Measurements from ENCODE around the gene RIMBP2. TPM values are rescaled to one million over a fixed set of nuclear protein-coding genes. Genes with fewer than 3 reads are reported as not detected.
A peak's percentile ranks its signal among the peaks of the same experiment; 100 is the strongest.

Gene RIMBP2
- polyA plus RNA-seq, 1 of the 3 experiments (the other 2 are of a cell fraction): 0.90 TPM

DNA sequence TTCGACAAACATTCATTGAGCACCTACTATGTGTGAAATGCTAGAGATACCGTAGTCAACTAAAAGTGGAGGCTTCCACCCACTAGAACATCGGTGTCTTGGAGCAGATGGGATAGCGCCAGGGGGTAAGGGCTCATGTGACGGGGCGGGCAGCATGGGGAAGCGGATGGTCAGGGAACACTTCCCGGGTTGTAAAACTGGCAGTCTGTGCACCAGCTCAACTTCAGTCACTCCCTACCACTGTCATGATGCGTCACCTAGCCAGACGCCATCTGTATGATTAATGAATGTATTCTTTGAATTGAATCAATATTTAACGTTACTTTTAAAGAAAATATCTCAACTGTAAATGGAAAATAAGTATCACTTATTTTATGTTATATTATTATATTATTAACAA is 284.9 kb downstream of the RIMBP2 start:
- 55% methylated on average over 10 of the region's 11 CpGs for WGBS (ENCODE audit: low lambda C conversion rate)

DNA sequence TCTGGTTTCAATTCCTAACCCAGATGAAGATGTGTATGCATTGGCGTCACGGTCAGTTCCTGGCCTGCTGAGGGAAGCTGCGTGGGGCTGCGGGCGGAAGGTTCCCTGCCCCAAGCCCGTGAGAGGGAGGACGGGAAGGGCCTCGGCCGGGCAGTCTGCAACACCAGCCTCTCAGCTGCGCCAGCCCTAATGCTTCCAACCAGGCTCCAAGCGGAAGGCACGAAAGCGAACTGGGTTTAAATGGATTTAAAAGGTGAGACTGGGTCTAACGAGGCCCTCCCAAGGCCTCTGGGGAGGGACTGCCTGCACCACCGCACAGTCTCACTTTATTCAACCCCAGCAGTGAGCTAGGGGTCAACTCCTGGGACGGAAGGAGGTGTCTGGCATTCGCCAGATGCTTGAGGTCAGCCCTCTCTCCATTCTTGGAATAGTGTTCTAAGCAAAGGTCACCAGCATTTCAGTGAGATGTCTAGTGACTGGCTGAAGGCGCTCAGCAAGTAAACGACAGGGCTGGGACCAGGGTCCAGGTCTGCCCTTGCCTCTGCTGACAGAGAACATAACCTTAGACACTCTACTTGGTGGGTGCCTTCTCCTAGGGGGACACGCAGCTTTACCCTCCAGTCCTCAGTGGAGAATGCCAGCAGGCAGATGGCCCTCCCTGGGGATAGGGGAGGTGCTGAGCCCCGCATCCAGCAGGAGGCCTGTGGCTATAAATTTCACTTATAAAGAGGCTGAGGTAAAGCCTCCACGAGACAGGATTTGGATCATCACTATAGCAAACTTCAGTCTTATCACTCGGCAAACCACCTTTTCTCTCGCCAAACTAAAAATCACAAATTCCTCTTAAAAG is 286.2 kb downstream of the RIMBP2 start:
- Histone ChIP-seq H3K27ac (ENCODE audit: low read depth in 2 of 2, low read length in 1 of 2) (peak overlapping the region in 1 of 2 experiments; percentile 22; a peak in 1 of 4 replicates), H3K9me2 (no peaks in the 10 kb centered on the region), H3K4me2 (no peak overlapping the region), H3K4me1 (ENCODE audit: control insufficient read depth in 1 of 2, insufficient read depth in 2 of 2, low read depth in 1 of 2, low read length in 1 of 2) (no peaks in the 10 kb centered on the region; a peak in 1 of 4 replicates), H3K79me2 (ENCODE audit: insufficient read depth) (no peaks in the 10 kb centered on the region), H3K27me3 (ENCODE audit: insufficient read depth) (no peaks in the 10 kb centered on the region), H3K9ac (no peak overlapping the region), H3K36me3 (replicated peaks in 1 of 2; ENCODE audit: control insufficient read depth in 1 of 2, insufficient read depth in 2 of 2, low read length in 1 of 2) (no peaks in the 10 kb centered on the region), H2AFZ (ENCODE audit: low read depth) (no peak overlapping the region), H3K9me3 (no peaks in the 10 kb centered on the region), H3K4me3 (ENCODE audit: low read depth in 2 of 2, low read length in 1 of 2) (no peak overlapping the region), H3F3A (replicated peaks; ENCODE audit: insufficient read depth) (no peaks in the 10 kb centered on the region), H4K20me1 (ENCODE audit: insufficient read depth) (no peaks in the 10 kb centered on the region)
- WGBS (ENCODE audit: low lambda C conversion rate): 59% methylated on average over 23 of the region's 24 CpGs
- no peak for DNase-seq
- no peak for TF ChIP-seq SIN3A (IDR thresholded peaks at IDR 0.05; ENCODE audit: borderline replicate concordance, low read depth, low read length)
- TF ChIP-seq, protein P1, sequence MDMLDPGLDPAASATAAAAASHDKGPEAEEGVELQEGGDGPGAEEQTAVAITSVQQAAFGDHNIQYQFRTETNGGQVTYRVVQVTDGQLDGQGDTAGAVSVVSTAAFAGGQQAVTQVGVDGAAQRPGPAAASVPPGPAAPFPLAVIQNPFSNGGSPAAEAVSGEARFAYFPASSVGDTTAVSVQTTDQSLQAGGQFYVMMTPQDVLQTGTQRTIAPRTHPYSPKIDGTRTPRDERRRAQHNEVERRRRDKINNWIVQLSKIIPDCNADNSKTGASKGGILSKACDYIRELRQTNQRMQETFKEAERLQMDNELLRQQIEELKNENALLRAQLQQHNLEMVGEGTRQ (IDR thresholded peaks at IDR 0.05; ENCODE audit: borderline replicate concordance, low read depth, low read length): no peak
- TF ChIP-seq RCOR1 (IDR thresholded peaks at IDR 0.05; ENCODE audit: low read length): no peak
- TF ChIP-seq RFX5 (IDR thresholded peaks at IDR 0.05; ENCODE audit: low read length): no peak
- TF ChIP-seq EP300 (IDR thresholded peaks at IDR 0.05; ENCODE audit: borderline replicate concordance in 1 of 2, low read depth in 1 of 2, low read length in 1 of 2): no peak
- TF ChIP-seq, protein P2, sequence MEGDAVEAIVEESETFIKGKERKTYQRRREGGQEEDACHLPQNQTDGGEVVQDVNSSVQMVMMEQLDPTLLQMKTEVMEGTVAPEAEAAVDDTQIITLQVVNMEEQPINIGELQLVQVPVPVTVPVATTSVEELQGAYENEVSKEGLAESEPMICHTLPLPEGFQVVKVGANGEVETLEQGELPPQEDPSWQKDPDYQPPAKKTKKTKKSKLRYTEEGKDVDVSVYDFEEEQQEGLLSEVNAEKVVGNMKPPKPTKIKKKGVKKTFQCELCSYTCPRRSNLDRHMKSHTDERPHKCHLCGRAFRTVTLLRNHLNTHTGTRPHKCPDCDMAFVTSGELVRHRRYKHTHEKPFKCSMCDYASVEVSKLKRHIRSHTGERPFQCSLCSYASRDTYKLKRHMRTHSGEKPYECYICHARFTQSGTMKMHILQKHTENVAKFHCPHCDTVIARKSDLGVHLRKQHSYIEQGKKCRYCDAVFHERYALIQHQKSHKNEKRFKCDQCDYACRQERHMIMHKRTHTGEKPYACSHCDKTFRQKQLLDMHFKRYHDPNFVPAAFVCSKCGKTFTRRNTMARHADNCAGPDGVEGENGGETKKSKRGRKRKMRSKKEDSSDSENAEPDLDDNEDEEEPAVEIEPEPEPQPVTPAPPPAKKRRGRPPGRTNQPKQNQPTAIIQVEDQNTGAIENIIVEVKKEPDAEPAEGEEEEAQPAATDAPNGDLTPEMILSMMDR (IDR thresholded peaks at IDR 0.05): no peak
- TF ChIP-seq NFIC (IDR thresholded peaks at IDR 0.05; ENCODE audit: borderline replicate concordance): no peak
- TF ChIP-seq SMC3 (IDR thresholded peaks at IDR 0.05; ENCODE audit: low read depth, low read length): no peak
- TF ChIP-seq GATA2 (CRISPR knock-in tag; IDR thresholded peaks at IDR 0.05): no peak
- TF ChIP-seq, protein P3, sequence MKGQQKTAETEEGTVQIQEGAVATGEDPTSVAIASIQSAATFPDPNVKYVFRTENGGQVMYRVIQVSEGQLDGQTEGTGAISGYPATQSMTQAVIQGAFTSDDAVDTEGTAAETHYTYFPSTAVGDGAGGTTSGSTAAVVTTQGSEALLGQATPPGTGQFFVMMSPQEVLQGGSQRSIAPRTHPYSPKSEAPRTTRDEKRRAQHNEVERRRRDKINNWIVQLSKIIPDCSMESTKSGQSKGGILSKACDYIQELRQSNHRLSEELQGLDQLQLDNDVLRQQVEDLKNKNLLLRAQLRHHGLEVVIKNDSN (IDR thresholded peaks at IDR 0.05; ENCODE audit: borderline replicate concordance, low read depth): no peak
- no peak for TF ChIP-seq FOXM1 (IDR thresholded peaks at IDR 0.05; ENCODE audit: low read depth)
- TF ChIP-seq MXI1 (IDR thresholded peaks at IDR 0.05; ENCODE audit: low read depth, low read length): no peak
- TF ChIP-seq MEF2A (IDR thresholded peaks at IDR 0.05; ENCODE audit: borderline replicate concordance, low read depth): no peak
- CTCF ChIA-PET: interaction anchor here (0.7 to 0.8 kb wide), 2 partner anchors 318 to 319 kb away, joined by 3 read pairs; no protein-coding TSS in a partner anchor
- POLR2A ChIA-PET: no interaction called here

More for the DNA sequence above, 284.9 kb downstream of the RIMBP2 start:
- Histone ChIP-seq H3K9me2 (no peaks in the 10 kb centered on the region), H3K36me3 (replicated peaks in 1 of 2; ENCODE audit: control insufficient read depth in 1 of 2, insufficient read depth in 2 of 2, low read length in 1 of 2) (no peaks in the 10 kb centered on the region), H3K4me3 (ENCODE audit: low read depth in 2 of 2, low read length in 1 of 2) (no peak overlapping the region), H3F3A (replicated peaks; ENCODE audit: insufficient read depth) (no peaks in the 10 kb centered on the region), H3K9ac (no peak overlapping the region), H4K20me1 (ENCODE audit: insufficient read depth) (no peaks in the 10 kb centered on the region), H2AFZ (ENCODE audit: low read depth) (no peak overlapping the region), H3K9me3 (no peaks in the 10 kb centered on the region), H3K4me2 (no peak overlapping the region), H3K27me3 (ENCODE audit: insufficient read depth) (no peaks in the 10 kb centered on the region), H3K4me1 (ENCODE audit: control insufficient read depth in 1 of 2, insufficient read depth in 2 of 2, low read depth in 1 of 2, low read length in 1 of 2) (no peaks in the 10 kb centered on the region; a peak in 1 of 4 replicates), H3K27ac (ENCODE audit: low read depth in 2 of 2, low read length in 1 of 2) (no peak overlapping the region), H3K79me2 (ENCODE audit: insufficient read depth) (no peaks in the 10 kb centered on the region)
- ChIA-PET POLR2A (no interaction called here), CTCF (no interaction called here)
- TF ChIP-seq, protein P4, sequence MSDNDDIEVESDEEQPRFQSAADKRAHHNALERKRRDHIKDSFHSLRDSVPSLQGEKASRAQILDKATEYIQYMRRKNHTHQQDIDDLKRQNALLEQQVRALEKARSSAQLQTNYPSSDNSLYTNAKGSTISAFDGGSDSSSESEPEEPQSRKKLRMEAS (IDR thresholded peaks at IDR 0.05; ENCODE audit: low read depth): no peak
- TF ChIP-seq RXRA (IDR thresholded peaks at IDR 0.05; ENCODE audit: borderline replicate concordance, low read depth) (no peak), RAD21 (IDR thresholded peaks at IDR 0.05; ENCODE audit: low read length) (no peak), MEF2A (IDR thresholded peaks at IDR 0.05; ENCODE audit: borderline replicate concordance, low read depth) (no peak)
- TF ChIP-seq, protein P5, sequence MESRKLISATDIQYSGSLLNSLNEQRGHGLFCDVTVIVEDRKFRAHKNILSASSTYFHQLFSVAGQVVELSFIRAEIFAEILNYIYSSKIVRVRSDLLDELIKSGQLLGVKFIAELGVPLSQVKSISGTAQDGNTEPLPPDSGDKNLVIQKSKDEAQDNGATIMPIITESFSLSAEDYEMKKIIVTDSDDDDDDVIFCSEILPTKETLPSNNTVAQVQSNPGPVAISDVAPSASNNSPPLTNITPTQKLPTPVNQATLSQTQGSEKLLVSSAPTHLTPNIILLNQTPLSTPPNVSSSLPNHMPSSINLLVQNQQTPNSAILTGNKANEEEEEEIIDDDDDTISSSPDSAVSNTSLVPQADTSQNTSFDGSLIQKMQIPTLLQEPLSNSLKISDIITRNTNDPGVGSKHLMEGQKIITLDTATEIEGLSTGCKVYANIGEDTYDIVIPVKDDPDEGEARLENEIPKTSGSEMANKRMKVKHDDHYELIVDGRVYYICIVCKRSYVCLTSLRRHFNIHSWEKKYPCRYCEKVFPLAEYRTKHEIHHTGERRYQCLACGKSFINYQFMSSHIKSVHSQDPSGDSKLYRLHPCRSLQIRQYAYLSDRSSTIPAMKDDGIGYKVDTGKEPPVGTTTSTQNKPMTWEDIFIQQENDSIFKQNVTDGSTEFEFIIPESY (IDR thresholded peaks at IDR 0.05; ENCODE audit: borderline replicate concordance, low read depth): no peak
- no peak for DNase-seq

Data from SK-N-SH (cell line).